HEK293 (cell line): ENCODE data around the gene FRMD5.

Experiments
- ZBTB1 ChIP-seq: fragments of 450-650 bp; formaldehyde crosslinking; IDR thresholded peaks from 2 replicates; pipeline ENCODE4 v1.5.1; 2016; ENCODE audit warnings: missing biosample characterization, missing genetic modification characterization
- ZBTB7A ChIP-seq: fragments of 450-650 bp; formaldehyde crosslinking; IDR thresholded peaks from 2 replicates; pipeline ENCODE4 v1.5.1; 2016; ENCODE audit warnings: low read depth, missing biosample characterization, missing genetic modification characterization
- TF ChIP-seq, protein P1 (sequence below): fragments of 450-650 bp; IDR thresholded peaks from 2 replicates; pipeline ENCODE4 v1.5.1; 2018; ENCODE audit warnings: missing biosample characterization, mild to moderate bottlenecking, missing genetic modification characterization
- TF ChIP-seq, protein P2 (sequence below): fragments of 450-650 bp; IDR thresholded peaks from 2 replicates; pipeline ENCODE4 v1.5.1; 2018; ENCODE audit warnings: missing biosample characterization, missing genetic modification characterization

DNA sequence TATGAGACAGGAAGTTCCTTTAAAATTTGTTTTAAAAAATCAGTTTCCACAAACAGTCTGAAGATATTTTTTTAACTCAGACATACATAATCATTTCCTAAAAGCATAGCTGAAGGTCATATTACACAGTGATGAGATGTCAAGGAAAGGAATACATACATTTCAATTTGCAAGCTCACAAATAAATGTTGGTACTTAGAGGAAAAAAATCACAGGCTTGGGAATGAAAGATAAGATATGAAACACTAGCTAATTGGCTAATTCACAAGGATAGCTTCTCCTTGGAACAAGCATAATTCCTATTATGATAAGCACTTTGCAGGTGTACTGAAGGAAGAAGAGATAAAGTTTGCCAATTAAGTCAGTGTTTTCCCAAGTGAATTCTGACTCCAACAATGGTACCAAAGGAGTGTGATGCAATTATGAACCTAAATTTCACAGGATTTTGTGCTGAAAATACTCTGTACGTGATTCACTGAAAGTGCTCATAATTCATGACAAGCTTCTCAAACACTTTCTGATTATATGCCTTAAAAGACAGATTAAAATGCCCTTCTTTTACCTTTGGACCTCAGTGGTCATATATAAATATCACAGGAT is 112.4 kb downstream of the FRMD5 start:
- no peak for TF ChIP-seq ZBTB7A (tag by site-specific recombination)
- TF ChIP-seq, protein P1, sequence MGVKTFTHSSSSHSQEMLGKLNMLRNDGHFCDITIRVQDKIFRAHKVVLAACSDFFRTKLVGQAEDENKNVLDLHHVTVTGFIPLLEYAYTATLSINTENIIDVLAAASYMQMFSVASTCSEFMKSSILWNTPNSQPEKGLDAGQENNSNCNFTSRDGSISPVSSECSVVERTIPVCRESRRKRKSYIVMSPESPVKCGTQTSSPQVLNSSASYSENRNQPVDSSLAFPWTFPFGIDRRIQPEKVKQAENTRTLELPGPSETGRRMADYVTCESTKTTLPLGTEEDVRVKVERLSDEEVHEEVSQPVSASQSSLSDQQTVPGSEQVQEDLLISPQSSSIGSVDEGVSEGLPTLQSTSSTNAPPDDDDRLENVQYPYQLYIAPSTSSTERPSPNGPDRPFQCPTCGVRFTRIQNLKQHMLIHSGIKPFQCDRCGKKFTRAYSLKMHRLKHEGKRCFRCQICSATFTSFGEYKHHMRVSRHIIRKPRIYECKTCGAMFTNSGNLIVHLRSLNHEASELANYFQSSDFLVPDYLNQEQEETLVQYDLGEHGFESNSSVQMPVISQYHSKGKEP (tag by site-specific recombination): no peak
- TF ChIP-seq, protein P2, sequence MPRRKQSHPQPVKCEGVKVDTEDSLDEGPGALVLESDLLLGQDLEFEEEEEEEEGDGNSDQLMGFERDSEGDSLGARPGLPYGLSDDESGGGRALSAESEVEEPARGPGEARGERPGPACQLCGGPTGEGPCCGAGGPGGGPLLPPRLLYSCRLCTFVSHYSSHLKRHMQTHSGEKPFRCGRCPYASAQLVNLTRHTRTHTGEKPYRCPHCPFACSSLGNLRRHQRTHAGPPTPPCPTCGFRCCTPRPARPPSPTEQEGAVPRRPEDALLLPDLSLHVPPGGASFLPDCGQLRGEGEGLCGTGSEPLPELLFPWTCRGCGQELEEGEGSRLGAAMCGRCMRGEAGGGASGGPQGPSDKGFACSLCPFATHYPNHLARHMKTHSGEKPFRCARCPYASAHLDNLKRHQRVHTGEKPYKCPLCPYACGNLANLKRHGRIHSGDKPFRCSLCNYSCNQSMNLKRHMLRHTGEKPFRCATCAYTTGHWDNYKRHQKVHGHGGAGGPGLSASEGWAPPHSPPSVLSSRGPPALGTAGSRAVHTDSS (tag by site-specific recombination): no peak
- TF ChIP-seq ZBTB1 (tag by site-specific recombination): no peak
